PC-3 (cell line): Measurements from ENCODE around the gene ROBO2. TPM values are rescaled to one million over a fixed set of nuclear protein-coding genes. Genes with fewer than 3 reads are reported as not detected.

Experiments used
- ATAC-seq: fragments of 200-7000 bp; cut with Tn5 transposase; 2 replicates; pipeline ENCODE4 v1.9.1; 2020; ENCODE audit warnings: mild to moderate bottlenecking, moderate library complexity
- BruUV-seq: library from RNA; stranded (reverse); fragments of 400-500 nt; replicated peaks from 2 replicates; lab custom pipeline; 2021; lab: Mats Ljungman, UMichigan
- CTCF ChIA-PET: fragments of 300-600 bp; sonication (Branson Sonifier 250); formaldehyde crosslinking; loops from one replicate; lab custom pipeline; 2022; ENCODE audit warnings: antibody characterized with exemption; lab: Charles Lee
- POLR2A ChIA-PET: fragments of 300-600 bp; sonication (Branson Sonifier 250); formaldehyde crosslinking; loops from one replicate; lab custom pipeline; 2022; ENCODE audit warnings: antibody characterized with exemption; ENCODE audit not compliant: unreplicated experiment; lab: Charles Lee
- DNase-seq: peaks from one replicate; pipeline ENCODE4 v3.0.0-alpha.2; 2015
- H2AFZ ChIP-seq: fragments of 300-600 bp; sonication (generic); 2 replicates; pipeline ENCODE4 v1.6.0; 2016; ENCODE audit warnings: antibody characterized with exemption, low read length
- H3F3A ChIP-seq: fragments of 300-600 bp; sonication (generic); one replicate; pipeline ENCODE4 v1.6.0; 2017; ENCODE audit warnings: antibody characterized with exemption, low read length, control low read depth, mild to moderate bottlenecking; ENCODE audit not compliant: unreplicated experiment
- H3K27ac ChIP-seq: fragments of 300-600 bp; sonication (generic); 2 replicates; pipeline ENCODE4 v1.5.1; 2016; ENCODE audit warnings: mild to moderate bottlenecking, low read length
- H3K27me3 ChIP-seq: fragments of 300-600 bp; sonication (generic); 2 replicates; pipeline ENCODE4 v1.6.1; 2016; ENCODE audit warnings: low read length, mixed read lengths
- H3K36me3 ChIP-seq: fragments of 300-600 bp; sonication (generic); 2 replicates; pipeline ENCODE4 v1.6.1; 2016; ENCODE audit warnings: low read depth, mixed run types, low read length, mixed read lengths
- H3K4me1 ChIP-seq: fragments of 300-600 bp; sonication (generic); 2 replicates; pipeline ENCODE4 v1.5.1; 2016; ENCODE audit warnings: low read length; ENCODE audit not compliant: insufficient read depth
- H3K4me2 ChIP-seq: fragments of 300-600 bp; sonication (generic); 2 replicates; pipeline ENCODE4 v1.6.0; 2016; ENCODE audit warnings: low read length
- H3K4me3 ChIP-seq: fragments of 300-600 bp; sonication (generic); 2 replicates; pipeline ENCODE4 v1.5.1; 2016; ENCODE audit warnings: mild to moderate bottlenecking, low read length, mixed read lengths
- H3K79me2 ChIP-seq: fragments of 300-600 bp; sonication (generic); 2 replicates; pipeline ENCODE4 v1.6.1; 2017; ENCODE audit warnings: low read length, mixed read lengths
- H3K9ac ChIP-seq: fragments of 300-600 bp; sonication (generic); 2 replicates; pipeline ENCODE4 v1.6.0; 2016; ENCODE audit warnings: mild to moderate bottlenecking, low read length
- H3K9me2 ChIP-seq: fragments of 300-600 bp; sonication (generic); replicated peaks from 2 replicates; pipeline ENCODE4 v1.6.1; 2016; ENCODE audit warnings: mixed run types, low read length, mixed read lengths
- H3K9me3 ChIP-seq: fragments of 300-600 bp; sonication (generic); 2 replicates; pipeline ENCODE4 v1.6.1; 2016; ENCODE audit warnings: low read length, mixed read lengths
- H4K20me1 ChIP-seq: fragments of 300-600 bp; sonication (generic); 2 replicates; pipeline ENCODE4 v1.6.1; 2016; ENCODE audit warnings: low read length, mixed read lengths
- CTCF ChIP-seq: fragments of 300-600 bp; sonication (generic); conservative IDR thresholded peaks from 2 replicates; pipeline ENCODE4 v1.5.1; 2017; ENCODE audit warnings: antibody characterized with exemption, low read depth, mild to moderate bottlenecking, low read length
- EZH2 ChIP-seq: fragments of 300-600 bp; sonication (generic); IDR thresholded peaks from one replicate; pipeline ENCODE4 v1.6.1; 2017; ENCODE audit warnings: antibody characterized with exemption, mild to moderate bottlenecking, low read length; ENCODE audit not compliant: unreplicated experiment
- EZH2phosphoT487 ChIP-seq: fragments of 300-600 bp; sonication (generic); IDR thresholded peaks from 2 replicates; pipeline ENCODE4 v1.6.1; 2018; ENCODE audit warnings: mild to moderate bottlenecking, antibody characterized with exemption, low read length, borderline replicate concordance
- intact Hi-C: fragments of 100-400 bp; cut with micrococcal nuclease; formaldehyde crosslinking; loops from 2 replicates; pipeline ENCODE4 v1.9.0; 2023
- total RNA-seq: library from RNA; depleted of rRNA; stranded (reverse); fragments of >200 nt; gene quantifications from 2 replicates; pipeline ENCODE4 v1.2.3, GENCODE V29; 2014

The ROBO2 gene
- total RNA-seq, 1 experiment from 2014 or later: not detected

DNA sequence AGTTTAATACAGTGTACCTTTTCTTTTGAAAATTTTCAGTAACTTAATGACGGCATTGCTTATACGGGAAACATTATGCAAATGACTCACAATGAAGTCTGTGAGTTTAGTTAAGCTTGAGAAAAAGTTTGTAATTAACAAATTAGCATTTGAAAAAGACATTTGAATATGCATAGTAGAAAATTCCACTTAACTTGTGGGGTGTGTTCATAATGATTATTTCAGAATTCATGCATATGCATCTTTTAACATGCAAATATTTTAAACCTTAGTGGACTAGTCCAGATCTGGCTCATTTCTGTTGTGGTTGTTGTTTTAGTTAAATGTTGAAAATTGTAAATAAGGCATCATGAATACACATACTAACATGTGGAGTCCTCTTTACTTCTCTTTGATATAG is 239.4 kb downstream of the ROBO2 start:
- no TSS peak for BruUV-seq
- Histone ChIP-seq H4K20me1 (no peaks in the 10 kb centered on the region), H3K27ac (no peak overlapping the region), H2AFZ (no peak overlapping the region), H3K9ac (no peak overlapping the region), H3K36me3 (no peaks in the 10 kb centered on the region), H3K27me3 (peaks cover 73% of the 10 kb centered on the region), H3K9me2 (no peaks in the 10 kb centered on the region), H3K4me1 (no peaks in the 10 kb centered on the region), H3K4me2 (no peak overlapping the region), H3K79me2 (no peaks in the 10 kb centered on the region), H3F3A (no peaks in the 10 kb centered on the region), H3K4me3 (no peak overlapping the region), H3K9me3 (no peaks in the 10 kb centered on the region)
- ChIA-PET POLR2A (no interaction called here), CTCF (no interaction called here)
- intact Hi-C loops: loop anchor here (10.0 kb wide), 1 partner anchor 516 kb away; no protein-coding TSS in a partner anchor
- DNase-seq (no peak), ATAC-seq (no peak)
- TF ChIP-seq EZH2phosphoT487 (no peak), CTCF (no peak), EZH2 (no peak)

- H3K9ac ChIP-seq: no peak overlapping the region
- ChIA-PET POLR2A (no interaction called here), CTCF (no interaction called here)
- H3K27ac ChIP-seq: no peak overlapping the region
- no peaks in the 10 kb centered on the region for H4K20me1 ChIP-seq
- H3K79me2 ChIP-seq: no peaks in the 10 kb centered on the region
- peaks cover 66% of the 10 kb centered on the region for H3K27me3 ChIP-seq
- no peaks in the 10 kb centered on the region for H3F3A ChIP-seq
- ATAC-seq: no peak
- BruUV-seq: no TSS peak
- no peak for DNase-seq
- no peak overlapping the region for H2AFZ ChIP-seq
- TF ChIP-seq EZH2phosphoT487: no peak
- TF ChIP-seq EZH2: no peak
- TF ChIP-seq CTCF: no peak
- intact Hi-C loops: no loop called here
- H3K36me3 ChIP-seq: no peaks in the 10 kb centered on the region
- H3K4me3 ChIP-seq: no peak overlapping the region
- H3K9me3 ChIP-seq: no peaks in the 10 kb centered on the region
- no peaks in the 10 kb centered on the region for H3K9me2 ChIP-seq
- no peaks in the 10 kb centered on the region for H3K4me1 ChIP-seq
- no peak overlapping the region for H3K4me2 ChIP-seq
Observed at GRCh38 chr3:77281721-77282120, 241.8 kb downstream of the ROBO2 start.

DNA sequence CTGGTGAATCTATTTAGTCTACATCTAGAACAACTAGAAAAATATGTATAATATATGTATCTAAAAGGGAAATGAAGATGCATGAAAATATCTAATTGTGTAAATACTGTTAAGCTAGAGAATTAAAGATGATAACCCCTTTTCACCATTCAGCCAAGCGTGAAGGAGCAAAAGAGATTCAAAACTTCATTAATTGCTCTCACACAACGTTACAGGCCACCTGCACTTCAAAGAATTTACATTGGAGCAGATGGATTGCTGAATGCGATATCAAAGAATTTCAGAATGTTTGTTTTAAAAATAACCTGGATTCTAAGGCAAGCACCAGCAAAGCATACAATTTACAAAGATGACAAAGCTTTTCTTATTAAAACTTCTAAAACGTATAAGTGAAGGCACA is 243.2 kb downstream of the ROBO2 start:
- no peaks in the 10 kb centered on the region for H3K79me2 ChIP-seq
- no peak for DNase-seq
- intact Hi-C loops: no loop called here
- no peak overlapping the region for H3K27ac ChIP-seq
- ATAC-seq: no peak
- H3K4me2 ChIP-seq: no peak overlapping the region
- ChIA-PET POLR2A (no interaction called here), CTCF (no interaction called here)
- no peaks in the 10 kb centered on the region for H3K9me2 ChIP-seq
- H3K4me3 ChIP-seq: no peak overlapping the region
- H3K9me3 ChIP-seq: no peaks in the 10 kb centered on the region
- no TSS peak for BruUV-seq
- no peak overlapping the region for H2AFZ ChIP-seq
- no peak overlapping the region for H3K9ac ChIP-seq
- TF ChIP-seq CTCF (no peak), EZH2phosphoT487 (no peak), EZH2 (no peak)
- no peaks in the 10 kb centered on the region for H3F3A ChIP-seq
- peaks cover 73% of the 10 kb centered on the region for H3K27me3 ChIP-seq
- no peaks in the 10 kb centered on the region for H3K36me3 ChIP-seq
- H4K20me1 ChIP-seq: no peaks in the 10 kb centered on the region
- no peaks in the 10 kb centered on the region for H3K4me1 ChIP-seq
